Mesothelial cell of epicardium (in vitro differentiated cells): ENCODE results near the gene QSOX1. TPM values are rescaled to one million over a fixed set of nuclear protein-coding genes. Genes with fewer than 3 reads are reported as not detected.

Source experiments
- DNase-seq, 2 experiments: peaks; one replicate each; pipeline ENCODE4 v3.0.0; 2021; ENCODE audit warnings: low spot score in 2 of 2; ENCODE audit not compliant: unreplicated experiment in 2 of 2
- H3K27ac Mint-ChIP-seq: 2 replicates; pipeline ENCODE4 v1.8.0; 2021; ENCODE audit warnings: mixed read lengths
- H3K27me3 Mint-ChIP-seq: 2 replicates; pipeline ENCODE4 v1.8.0; 2021; ENCODE audit warnings: low read depth, mixed read lengths
- H3K36me3 Mint-ChIP-seq: 2 replicates; pipeline ENCODE4 v1.8.0; 2021; ENCODE audit warnings: mixed read lengths
- H3K4me1 Mint-ChIP-seq: 2 replicates; pipeline ENCODE4 v1.8.0; 2021; ENCODE audit warnings: mixed read lengths
- H3K4me3 Mint-ChIP-seq: 2 replicates; pipeline ENCODE4 v1.8.0; 2021; ENCODE audit warnings: mild to moderate bottlenecking, moderate library complexity, mixed read lengths
- H3K9me3 Mint-ChIP-seq: 2 replicates; pipeline ENCODE4 v1.8.0; 2021; ENCODE audit warnings: mixed read lengths
- CTCF ChIP-seq: fragments of 200-600 bp; sonication (generic); IDR thresholded peaks from one replicate; pipeline ENCODE4 v1.5.0; 2021; ENCODE audit warnings: antibody characterized with exemption; ENCODE audit not compliant: unreplicated experiment
- total RNA-seq: library from RNA; stranded (reverse); gene quantifications from 3 replicates; pipeline ENCODE4 v1.2.1, GENCODE V29; 2021

QSOX1 gene
- total RNA-seq, 1 donor from 2014 or later, result 70.6 TPM

GRCh38 chr1:180244840-180245239 is 90.2 kb downstream of the QSOX1 start:
- no peaks in the 10 kb centered on the region for H3K4me1 Mint-ChIP-seq
- DNase-seq, result no peak
- H3K9me3 Mint-ChIP-seq, result no peaks in the 10 kb centered on the region
- no peak for TF ChIP-seq CTCF
- no peak overlapping the region for H3K27ac Mint-ChIP-seq
- H3K36me3 Mint-ChIP-seq, result no peaks in the 10 kb centered on the region
- H3K4me3 Mint-ChIP-seq, result no peak overlapping the region
- H3K27me3 Mint-ChIP-seq, result peaks cover 65% of the 10 kb centered on the region

- Mint-ChIP-seq H3K4me1 (no peaks in the 10 kb centered on the region), H3K36me3 (no peaks in the 10 kb centered on the region), H3K27me3 (peaks cover 57% of the 10 kb centered on the region), H3K9me3 (no peaks in the 10 kb centered on the region), H3K27ac (no peak overlapping the region), H3K4me3 (no peak overlapping the region)
- no peak for DNase-seq
- no peak for TF ChIP-seq CTCF
Measured at GRCh38 chr1:180246579-180246978, 91.9 kb downstream of the QSOX1 start.

- Mint-ChIP-seq H3K9me3 (no peaks in the 10 kb centered on the region), H3K27me3 (peaks cover 52% of the 10 kb centered on the region), H3K36me3 (no peaks in the 10 kb centered on the region), H3K27ac (no peak overlapping the region), H3K4me3 (no peak overlapping the region), H3K4me1 (no peaks in the 10 kb centered on the region)
- TF ChIP-seq CTCF, result no peak
- no peak for DNase-seq
Measured at GRCh38 chr1:180247061-180247460, 92.4 kb downstream of the QSOX1 start.

- Mint-ChIP-seq H3K9me3 (no peaks in the 10 kb centered on the region), H3K27ac (no peak overlapping the region), H3K36me3 (no peaks in the 10 kb centered on the region), H3K4me1 (no peaks in the 10 kb centered on the region), H3K4me3 (no peak overlapping the region), H3K27me3 (peaks cover 47% of the 10 kb centered on the region)
- TF ChIP-seq CTCF, result no peak
- DNase-seq, result no peak
Measured at GRCh38 chr1:180247580-180247979, 92.9 kb downstream of the QSOX1 start.

- Mint-ChIP-seq H3K4me1 (no peaks in the 10 kb centered on the region), H3K27ac (no peak overlapping the region), H3K27me3 (peaks cover 41% of the 10 kb centered on the region), H3K36me3 (no peaks in the 10 kb centered on the region), H3K9me3 (no peaks in the 10 kb centered on the region), H3K4me3 (no peak overlapping the region)
- DNase-seq, result no peak
- TF ChIP-seq CTCF, result no peak
Measured at GRCh38 chr1:180248176-180248575, 93.5 kb downstream of the QSOX1 start.
